ENCODE results near the gene CXorf49B.
"Not testable (repeated sequence)": the region's sequence is repeated elsewhere in the genome, so short reads cannot be mapped to it uniquely, and the experiment has no call there.

DNA sequence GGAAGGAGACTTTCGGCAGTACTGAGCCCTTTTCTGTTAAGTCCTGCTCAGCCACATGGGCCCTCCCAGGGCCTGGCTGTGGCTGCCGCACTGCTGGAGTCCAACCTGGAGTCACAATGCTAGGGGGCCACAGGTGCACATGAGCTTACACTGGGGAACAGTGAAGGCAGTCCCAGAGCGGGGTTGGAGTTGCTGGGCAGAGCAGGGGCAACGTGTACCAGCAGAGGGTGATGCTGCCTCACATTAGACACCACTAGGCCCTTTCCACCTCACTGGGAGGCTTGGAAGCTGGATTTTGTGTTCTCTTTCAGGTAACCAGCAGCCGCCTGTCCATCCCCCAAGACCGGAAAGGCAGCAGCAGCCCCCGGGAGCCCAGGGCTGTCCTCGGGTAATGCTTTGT, 2.5 kb downstream of the CXorf49B start:
- TF ChIP-seq POLR2A, POLR2AphosphoS5 (IDR thresholded peaks at IDR 0.05): not testable (repeated sequence)
- TF ChIP-seq, protein P1, sequence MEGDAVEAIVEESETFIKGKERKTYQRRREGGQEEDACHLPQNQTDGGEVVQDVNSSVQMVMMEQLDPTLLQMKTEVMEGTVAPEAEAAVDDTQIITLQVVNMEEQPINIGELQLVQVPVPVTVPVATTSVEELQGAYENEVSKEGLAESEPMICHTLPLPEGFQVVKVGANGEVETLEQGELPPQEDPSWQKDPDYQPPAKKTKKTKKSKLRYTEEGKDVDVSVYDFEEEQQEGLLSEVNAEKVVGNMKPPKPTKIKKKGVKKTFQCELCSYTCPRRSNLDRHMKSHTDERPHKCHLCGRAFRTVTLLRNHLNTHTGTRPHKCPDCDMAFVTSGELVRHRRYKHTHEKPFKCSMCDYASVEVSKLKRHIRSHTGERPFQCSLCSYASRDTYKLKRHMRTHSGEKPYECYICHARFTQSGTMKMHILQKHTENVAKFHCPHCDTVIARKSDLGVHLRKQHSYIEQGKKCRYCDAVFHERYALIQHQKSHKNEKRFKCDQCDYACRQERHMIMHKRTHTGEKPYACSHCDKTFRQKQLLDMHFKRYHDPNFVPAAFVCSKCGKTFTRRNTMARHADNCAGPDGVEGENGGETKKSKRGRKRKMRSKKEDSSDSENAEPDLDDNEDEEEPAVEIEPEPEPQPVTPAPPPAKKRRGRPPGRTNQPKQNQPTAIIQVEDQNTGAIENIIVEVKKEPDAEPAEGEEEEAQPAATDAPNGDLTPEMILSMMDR (IDR thresholded peaks at IDR 0.05 in 8 of 11, conservative IDR thresholded peaks at IDR 0.05 in 3 of 11): not testable (repeated sequence)
